ENCODE results near the gene TMEM236.

DNA sequence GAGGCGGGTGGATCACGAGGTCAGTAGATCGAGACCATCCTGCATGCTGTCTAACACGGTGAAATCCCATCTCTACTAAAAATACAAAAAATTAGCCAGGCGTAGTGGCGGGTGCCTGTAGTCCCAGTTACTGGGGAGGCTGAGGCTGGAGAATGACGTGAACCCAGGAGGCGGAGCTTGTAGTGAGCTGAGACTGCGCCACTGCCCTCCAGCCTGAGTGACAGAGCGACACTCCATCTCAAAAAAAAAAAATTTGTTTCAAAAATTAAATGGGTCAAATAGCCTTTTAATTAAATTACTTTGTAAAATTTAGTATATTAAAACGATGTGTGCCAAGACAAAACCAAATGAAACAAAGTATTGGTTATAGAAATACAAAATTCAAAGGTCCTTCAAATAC, 50.3 kb downstream of the TMEM236 start:
- TF ChIP-seq, protein P1, sequence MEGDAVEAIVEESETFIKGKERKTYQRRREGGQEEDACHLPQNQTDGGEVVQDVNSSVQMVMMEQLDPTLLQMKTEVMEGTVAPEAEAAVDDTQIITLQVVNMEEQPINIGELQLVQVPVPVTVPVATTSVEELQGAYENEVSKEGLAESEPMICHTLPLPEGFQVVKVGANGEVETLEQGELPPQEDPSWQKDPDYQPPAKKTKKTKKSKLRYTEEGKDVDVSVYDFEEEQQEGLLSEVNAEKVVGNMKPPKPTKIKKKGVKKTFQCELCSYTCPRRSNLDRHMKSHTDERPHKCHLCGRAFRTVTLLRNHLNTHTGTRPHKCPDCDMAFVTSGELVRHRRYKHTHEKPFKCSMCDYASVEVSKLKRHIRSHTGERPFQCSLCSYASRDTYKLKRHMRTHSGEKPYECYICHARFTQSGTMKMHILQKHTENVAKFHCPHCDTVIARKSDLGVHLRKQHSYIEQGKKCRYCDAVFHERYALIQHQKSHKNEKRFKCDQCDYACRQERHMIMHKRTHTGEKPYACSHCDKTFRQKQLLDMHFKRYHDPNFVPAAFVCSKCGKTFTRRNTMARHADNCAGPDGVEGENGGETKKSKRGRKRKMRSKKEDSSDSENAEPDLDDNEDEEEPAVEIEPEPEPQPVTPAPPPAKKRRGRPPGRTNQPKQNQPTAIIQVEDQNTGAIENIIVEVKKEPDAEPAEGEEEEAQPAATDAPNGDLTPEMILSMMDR (IDR thresholded peaks at IDR 0.05; ENCODE audit: low read length): no peak
- no peak for TF ChIP-seq EZH2 (optimal IDR thresholded peaks at IDR 0.05; ENCODE audit: low read depth, low read length)
- TF ChIP-seq EZH2phosphoT487 (IDR thresholded peaks at IDR 0.05; ENCODE audit: low read length): no peak

Measured in MM.1S (cell line).